Measurements from ENCODE around the gene SLC4A1.

The SLC4A1 gene

DNA sequence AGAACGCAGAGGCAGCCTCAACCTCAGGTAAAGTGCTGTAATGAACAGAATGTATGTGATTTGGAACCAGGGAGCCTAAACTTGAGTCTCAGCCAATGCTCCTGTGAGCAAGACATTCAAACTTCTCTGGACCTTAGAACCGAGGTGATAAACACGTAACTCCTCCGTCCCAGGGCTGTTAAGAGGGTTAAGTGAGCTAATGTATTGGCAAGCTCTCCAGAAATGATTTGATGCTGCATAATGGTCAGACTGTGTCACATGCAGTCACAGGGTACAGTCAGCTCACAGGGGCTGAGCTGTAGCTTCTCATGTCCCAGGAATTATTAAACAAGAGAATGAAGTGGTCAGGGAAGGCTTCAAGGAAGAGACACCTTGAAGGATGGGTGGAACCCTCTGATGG lies 10.0 kb upstream of the SLC4A1 start:
- H3K4me3 Mint-ChIP-seq: no peak overlapping the region
- H3K9me3 Mint-ChIP-seq: no peaks in the 10 kb centered on the region
- DNase-seq (ENCODE audit: low spot score in 2 of 2) (no peak), ATAC-seq (ENCODE audit: low read depth) (no peak)
- no peak overlapping the region for H3K27ac Mint-ChIP-seq
- peaks cover 6% of the 10 kb centered on the region for H3K27me3 Mint-ChIP-seq
- H3K4me1 Mint-ChIP-seq: peaks cover 11% of the 10 kb centered on the region
- no peaks in the 10 kb centered on the region for H3K36me3 Mint-ChIP-seq

DNA sequence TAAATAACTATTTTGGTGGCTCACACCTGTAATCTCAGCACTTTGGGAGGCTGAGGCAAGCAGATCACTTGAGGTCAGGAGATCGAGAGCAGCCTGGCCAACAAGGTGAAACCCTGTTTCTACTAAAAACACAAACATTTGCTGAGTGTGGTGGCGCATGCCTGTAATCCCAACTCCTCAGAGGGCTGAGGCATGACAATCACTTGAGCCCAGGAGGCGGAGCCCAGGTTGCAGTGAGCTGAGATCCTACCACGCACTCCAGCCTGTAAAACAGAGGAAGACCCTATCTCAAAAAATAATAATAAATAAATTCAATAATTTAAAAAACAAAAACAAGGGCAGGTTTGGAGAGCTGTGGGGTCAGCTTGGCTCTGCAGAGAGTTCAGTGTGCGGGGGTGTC lies 5.7 kb upstream of the SLC4A1 start:
- peaks cover 3% of the 10 kb centered on the region for H3K4me1 Mint-ChIP-seq
- ATAC-seq (ENCODE audit: low read depth) (no peak), DNase-seq (ENCODE audit: low spot score in 2 of 2) (no peak)
- H3K9me3 Mint-ChIP-seq: no peaks in the 10 kb centered on the region
- H3K27me3 Mint-ChIP-seq: peaks cover 14% of the 10 kb centered on the region
- H3K4me3 Mint-ChIP-seq: no peak overlapping the region
- H3K36me3 Mint-ChIP-seq: no peaks in the 10 kb centered on the region
- no peak overlapping the region for H3K27ac Mint-ChIP-seq

DNA sequence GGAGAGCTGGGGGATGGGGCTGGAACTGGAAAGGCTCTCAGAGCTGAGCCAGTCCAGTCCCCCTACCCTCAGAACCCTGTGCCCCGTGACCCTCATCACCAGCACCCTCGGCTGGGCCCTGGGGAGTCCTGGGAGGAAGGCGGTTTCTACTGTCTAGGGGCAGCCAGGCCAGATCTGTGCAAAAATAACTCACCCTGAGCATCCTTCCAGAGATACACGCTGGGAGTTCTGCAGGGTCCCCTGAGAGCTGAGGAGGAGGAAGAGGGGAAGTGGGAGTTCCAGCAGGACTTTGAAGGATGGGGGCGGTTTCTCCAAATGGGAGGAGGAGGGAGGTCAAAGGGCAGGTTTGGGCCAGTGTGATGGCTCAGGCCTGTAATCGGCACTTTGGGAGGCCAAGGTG lies 5.0 kb upstream of the SLC4A1 start:
- Mint-ChIP-seq H3K36me3 (no peaks in the 10 kb centered on the region), H3K27me3 (peaks cover 14% of the 10 kb centered on the region), H3K4me1 (peaks cover 3% of the 10 kb centered on the region), H3K9me3 (no peaks in the 10 kb centered on the region), H3K27ac (no peak overlapping the region), H3K4me3 (no peak overlapping the region)
- ATAC-seq (ENCODE audit: low read depth) (no peak), DNase-seq (ENCODE audit: low spot score in 2 of 2) (no peak)

DNA sequence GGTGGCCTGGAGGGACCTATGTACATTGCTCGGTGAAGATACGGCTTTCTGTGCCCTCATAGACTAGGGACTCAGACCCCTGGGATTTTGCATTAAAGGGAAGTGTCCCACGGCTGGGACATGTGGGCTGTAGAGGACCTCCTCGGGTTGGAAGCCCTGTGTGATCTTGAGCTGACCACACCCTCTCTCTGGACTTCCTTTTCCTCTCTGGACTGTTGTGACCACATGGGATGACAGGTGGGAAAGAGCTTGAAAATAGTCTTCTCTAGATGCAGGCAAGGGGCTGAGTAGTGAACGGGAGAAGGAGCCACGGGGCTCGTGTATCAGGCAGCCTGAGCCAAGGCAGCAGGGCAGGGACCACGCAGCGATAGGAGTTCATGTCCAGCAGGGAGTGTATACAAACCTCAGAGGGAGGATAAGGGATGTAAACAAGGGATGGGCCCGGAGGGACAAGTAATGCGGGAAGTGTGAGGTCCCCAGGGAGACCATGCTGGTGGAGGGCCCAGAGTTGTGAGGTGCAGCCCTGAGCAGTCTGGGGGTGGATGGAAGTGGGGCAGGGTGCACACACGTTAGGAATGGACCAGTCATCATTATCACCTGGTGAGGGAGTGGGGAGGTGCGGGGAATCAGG lies 4.5 kb upstream of the SLC4A1 start:
- peaks cover 14% of the 10 kb centered on the region for H3K27me3 Mint-ChIP-seq
- no peak for ATAC-seq (ENCODE audit: low read depth)
- no peak overlapping the region for H3K4me3 Mint-ChIP-seq

DNA sequence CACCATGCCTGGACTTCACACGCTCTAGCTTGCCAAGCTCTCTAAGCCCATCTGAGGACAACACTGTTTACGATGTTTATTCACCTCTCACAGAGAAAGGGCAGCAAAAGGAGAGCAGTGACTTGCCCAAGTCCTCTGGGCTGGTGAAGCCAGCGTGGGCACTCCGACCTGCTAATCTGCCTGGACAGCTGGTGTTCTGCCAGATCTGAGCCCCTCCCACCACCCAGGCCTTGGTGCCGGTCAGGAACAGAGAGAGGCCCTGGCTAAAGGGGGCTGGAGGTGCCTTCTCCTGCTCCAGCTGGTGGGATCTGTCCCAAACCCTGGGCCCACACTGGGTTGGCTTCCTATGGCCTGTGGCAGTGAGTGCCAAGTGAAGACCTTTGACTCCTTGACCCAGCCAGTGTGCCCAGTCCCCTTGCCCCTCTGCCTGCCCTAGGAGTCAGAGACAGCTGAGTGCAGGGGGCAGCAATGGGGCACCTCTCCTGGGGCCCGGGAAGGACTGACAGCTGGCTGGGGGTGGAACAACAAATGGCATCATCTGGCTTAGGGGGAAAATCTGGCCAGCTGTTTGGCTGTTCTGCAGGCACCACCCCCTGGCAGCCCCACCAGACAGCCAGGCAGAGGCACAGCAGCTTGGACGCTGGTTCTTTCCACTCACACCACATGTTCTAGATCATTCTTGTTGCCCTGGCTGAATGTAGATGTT lies 1.8 kb upstream of the SLC4A1 start:
- Mint-ChIP-seq H3K27me3 (peaks cover 10% of the 10 kb centered on the region), H3K4me1 (peaks cover 3% of the 10 kb centered on the region), H3K9me3 (no peaks in the 10 kb centered on the region), H3K4me3 (no peak overlapping the region), H3K36me3 (no peaks in the 10 kb centered on the region), H3K27ac (no peak overlapping the region)
- ATAC-seq (ENCODE audit: low read depth) (no peak), DNase-seq (ENCODE audit: low spot score in 2 of 2) (no peak)

More for the DNA sequence above, 4.5 kb upstream of the SLC4A1 start:
- Mint-ChIP-seq H3K27ac (no peak overlapping the region), H3K36me3 (no peaks in the 10 kb centered on the region), H3K4me1 (peaks cover 3% of the 10 kb centered on the region), H3K9me3 (no peaks in the 10 kb centered on the region)
- no peak for DNase-seq (ENCODE audit: low spot score in 2 of 2)

DNA sequence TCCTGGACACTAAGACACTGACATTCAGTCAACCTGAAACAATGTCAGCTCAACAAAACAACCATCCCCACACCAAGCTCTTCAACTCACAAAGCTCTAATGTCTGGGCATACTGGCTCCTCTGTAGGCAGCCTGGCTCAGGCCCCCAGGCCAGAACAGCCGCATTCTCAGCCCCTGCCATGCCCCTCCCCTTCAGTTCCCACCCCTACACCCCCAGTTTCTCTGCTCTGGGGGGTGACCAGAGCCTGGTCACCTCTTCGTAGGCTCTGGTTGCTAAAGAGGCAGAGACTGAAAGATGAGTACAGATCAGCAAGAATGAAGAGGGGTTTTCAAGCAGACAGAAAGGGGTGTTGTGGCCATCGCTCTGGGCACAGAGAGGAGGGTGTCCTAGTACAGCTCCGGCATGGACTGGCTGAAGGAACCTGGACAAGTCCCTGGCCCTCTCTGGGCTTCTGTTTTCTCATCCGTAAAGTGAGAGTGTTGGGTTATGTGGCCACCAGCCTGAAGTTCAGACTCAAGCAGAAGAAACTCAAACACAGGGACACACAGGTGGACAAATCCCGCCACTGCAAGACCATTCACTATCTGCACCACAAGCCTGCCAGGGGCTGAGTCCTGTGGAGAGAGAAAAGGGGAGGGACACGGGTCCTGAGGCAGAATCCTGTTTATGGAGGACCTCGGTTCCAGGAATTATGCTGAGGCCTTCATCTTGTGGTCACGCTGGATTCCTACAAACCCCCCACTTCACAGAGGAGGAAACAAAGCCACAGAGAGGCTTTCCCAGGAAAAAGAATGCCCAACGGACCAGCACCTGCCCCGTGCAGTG lies 987 bp upstream of the SLC4A1 start:
- H3K9me3 Mint-ChIP-seq: no peaks in the 10 kb centered on the region

DNA sequence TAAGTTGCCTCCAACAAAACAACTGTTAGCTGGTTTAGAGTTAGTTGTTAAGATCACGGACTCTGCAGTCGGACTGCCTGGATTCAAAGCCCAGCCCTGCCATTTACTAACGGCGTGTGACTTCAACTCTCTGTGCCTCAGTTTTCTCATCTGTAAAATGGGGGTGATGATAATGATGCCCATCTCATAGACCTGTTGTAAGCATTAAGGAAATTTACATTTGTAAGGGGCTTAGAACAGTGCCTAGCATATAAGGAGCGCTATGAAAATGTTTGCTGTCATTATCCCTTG lies 825 bp downstream of the SLC4A1 start:
- no peak overlapping the region for H3K4me3 Mint-ChIP-seq
- no peak for DNase-seq (ENCODE audit: low spot score in 2 of 2)
- no peaks in the 10 kb centered on the region for H3K4me1 Mint-ChIP-seq
- no peaks in the 10 kb centered on the region for H3K9me3 Mint-ChIP-seq
- no peak for ATAC-seq (ENCODE audit: low read depth)
- no peaks in the 10 kb centered on the region for H3K36me3 Mint-ChIP-seq
- H3K27me3 Mint-ChIP-seq: peaks cover 9% of the 10 kb centered on the region
- H3K27ac Mint-ChIP-seq: no peak overlapping the region

More for the DNA sequence above, 987 bp upstream of the SLC4A1 start:
- Mint-ChIP-seq H3K4me3 (no peak overlapping the region), H3K27ac (no peak overlapping the region), H3K27me3 (peaks cover 10% of the 10 kb centered on the region), H3K4me1 (peaks cover 3% of the 10 kb centered on the region), H3K36me3 (no peaks in the 10 kb centered on the region)
- no peak for DNase-seq (ENCODE audit: low spot score in 2 of 2)
- ATAC-seq (ENCODE audit: low read depth): no peak

DNA sequence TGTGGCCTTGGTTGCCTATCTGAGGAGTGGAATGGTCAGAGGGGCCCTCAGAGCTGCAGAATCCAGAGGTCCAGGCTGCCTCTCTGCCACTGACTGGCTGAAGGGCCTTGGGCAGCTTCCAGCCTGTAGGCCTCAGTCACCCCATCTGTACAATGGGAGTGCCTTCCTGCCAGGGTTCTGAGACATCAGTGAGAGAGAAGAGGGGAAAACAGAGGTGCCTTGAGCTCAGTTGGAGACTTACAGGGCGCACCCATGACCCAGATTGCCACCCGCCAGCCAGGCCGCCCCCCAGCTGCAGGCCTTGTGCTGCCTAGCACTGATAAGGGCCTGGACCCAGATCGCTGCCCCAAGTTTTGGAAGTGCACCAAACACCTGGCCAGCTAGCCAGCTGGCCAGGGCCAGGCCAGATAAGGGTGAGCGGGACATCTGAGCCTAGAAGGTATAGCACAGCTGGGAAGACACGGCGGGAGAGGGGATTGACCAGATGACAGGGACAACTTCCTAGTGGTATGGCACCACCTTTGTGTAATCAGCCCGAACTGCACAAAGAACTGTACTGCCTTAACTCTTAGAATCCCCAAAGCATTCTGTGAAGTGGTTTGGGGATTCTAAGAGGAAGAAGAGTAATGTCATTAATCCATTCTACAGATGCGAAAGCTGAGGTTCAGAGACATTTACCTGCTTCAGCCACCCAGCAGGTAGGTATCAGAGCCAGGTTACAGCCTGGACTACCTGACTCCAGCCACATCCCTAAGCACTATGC lies 1.4 kb downstream of the SLC4A1 start:
- no peak overlapping the region for H3K4me3 Mint-ChIP-seq
- DNase-seq (ENCODE audit: low spot score in 2 of 2): no peak
- H3K4me1 Mint-ChIP-seq: no peaks in the 10 kb centered on the region
- no peaks in the 10 kb centered on the region for H3K36me3 Mint-ChIP-seq
- peaks cover 6% of the 10 kb centered on the region for H3K27me3 Mint-ChIP-seq
- ATAC-seq (ENCODE audit: low read depth): no peak
- H3K9me3 Mint-ChIP-seq: no peaks in the 10 kb centered on the region
- H3K27ac Mint-ChIP-seq: no peak overlapping the region

DNA sequence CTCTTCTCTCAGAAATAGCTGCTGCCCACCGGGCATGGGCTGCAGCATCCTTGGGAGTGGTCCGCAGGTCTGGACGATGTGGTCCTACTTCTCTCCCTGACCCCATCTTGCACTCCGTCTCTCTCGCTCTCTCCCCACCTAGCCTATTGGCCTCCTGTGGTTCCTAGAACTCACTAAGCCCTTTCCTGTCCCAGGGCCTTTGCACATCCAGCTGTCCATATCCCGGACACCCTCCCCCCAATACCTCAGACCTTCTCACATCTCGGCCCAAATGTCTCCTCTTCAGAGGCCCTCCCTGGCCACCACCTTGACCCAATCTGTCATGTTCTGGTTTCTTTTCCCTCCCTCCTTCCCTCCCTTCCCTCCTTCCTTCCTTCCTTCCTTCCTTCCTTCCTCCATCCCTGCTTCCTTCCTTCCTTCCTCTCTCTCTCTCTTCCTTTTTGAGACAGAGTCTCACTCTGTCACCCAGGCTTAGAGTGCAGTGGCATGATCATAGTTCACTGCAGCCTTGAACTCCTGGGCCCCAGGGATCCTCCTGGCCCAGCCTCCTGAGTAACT lies 4.5 kb downstream of the SLC4A1 start:
- H3K27me3 Mint-ChIP-seq: peaks cover 6% of the 10 kb centered on the region
- no peak for ATAC-seq (ENCODE audit: low read depth)

DNA sequence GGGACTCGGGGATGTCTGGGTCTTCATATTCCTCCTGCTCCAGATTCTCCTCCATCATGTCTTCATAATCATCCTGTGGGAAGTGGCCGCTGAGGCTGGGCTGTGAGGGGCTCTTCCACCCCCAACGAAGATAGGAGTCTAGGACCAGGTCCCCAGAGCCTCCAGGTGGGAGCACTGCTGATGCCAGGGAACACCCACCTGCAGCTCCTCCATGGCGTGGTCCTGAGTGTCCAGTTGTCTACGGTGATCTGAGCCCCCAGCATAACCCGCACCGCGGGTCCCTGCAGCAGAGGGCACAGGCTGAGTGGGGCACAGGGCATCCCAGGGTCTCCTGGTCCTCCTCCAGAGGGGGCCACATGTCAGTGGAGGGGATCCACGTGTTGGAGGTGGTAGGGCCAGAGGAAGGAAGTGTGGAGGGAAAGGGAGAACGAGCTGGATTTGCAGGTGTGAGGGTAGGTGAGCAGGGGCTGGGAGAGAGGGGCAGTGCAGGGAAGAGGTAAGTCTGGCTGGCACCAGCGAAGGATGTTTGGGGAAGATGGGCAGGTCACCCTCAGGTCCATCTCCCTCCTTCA lies 5.2 kb downstream of the SLC4A1 start:
- no peak for ATAC-seq (ENCODE audit: low read depth)

More for the DNA sequence above, 4.5 kb downstream of the SLC4A1 start:
- Mint-ChIP-seq H3K4me1 (no peaks in the 10 kb centered on the region), H3K36me3 (no peaks in the 10 kb centered on the region), H3K9me3 (no peaks in the 10 kb centered on the region), H3K4me3 (no peak overlapping the region), H3K27ac (no peak overlapping the region)
- no peak for DNase-seq (ENCODE audit: low spot score in 2 of 2)

DNA sequence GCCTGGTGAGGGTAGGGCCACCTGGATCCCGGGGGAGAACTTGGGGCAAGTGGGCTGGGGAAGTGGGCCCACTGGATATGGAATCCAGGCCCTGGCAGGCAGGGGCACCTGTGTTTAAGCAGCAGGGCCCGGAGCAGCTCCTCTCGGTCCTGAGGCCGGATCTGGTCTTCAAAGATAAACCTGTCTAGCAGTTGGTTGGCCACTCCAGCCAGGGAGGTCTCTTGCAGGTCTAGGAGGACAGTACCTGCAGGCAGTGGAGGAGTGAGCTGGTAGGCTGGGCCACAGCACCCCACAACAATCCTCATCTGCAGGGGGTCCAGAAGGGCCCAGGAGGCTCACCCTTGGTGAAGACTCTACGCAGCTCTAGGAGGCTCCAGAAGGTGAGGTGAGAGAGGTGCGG lies 7.6 kb downstream of the SLC4A1 start:
- H3K9me3 Mint-ChIP-seq: no peaks in the 10 kb centered on the region
- ATAC-seq (ENCODE audit: low read depth) (no peak), DNase-seq (ENCODE audit: low spot score in 2 of 2) (no peak)
- H3K4me3 Mint-ChIP-seq: no peak overlapping the region
- H3K4me1 Mint-ChIP-seq: peaks cover 4% of the 10 kb centered on the region
- H3K36me3 Mint-ChIP-seq: no peaks in the 10 kb centered on the region
- H3K27me3 Mint-ChIP-seq: peaks cover 11% of the 10 kb centered on the region
- no peak overlapping the region for H3K27ac Mint-ChIP-seq

More for the DNA sequence above, 5.2 kb downstream of the SLC4A1 start:
- DNase-seq (ENCODE audit: low spot score in 2 of 2): no peak
- Mint-ChIP-seq H3K9me3 (no peaks in the 10 kb centered on the region), H3K36me3 (no peaks in the 10 kb centered on the region), H3K27me3 (peaks cover 6% of the 10 kb centered on the region), H3K4me3 (no peak overlapping the region), H3K27ac (no peak overlapping the region), H3K4me1 (no peaks in the 10 kb centered on the region)

DNA sequence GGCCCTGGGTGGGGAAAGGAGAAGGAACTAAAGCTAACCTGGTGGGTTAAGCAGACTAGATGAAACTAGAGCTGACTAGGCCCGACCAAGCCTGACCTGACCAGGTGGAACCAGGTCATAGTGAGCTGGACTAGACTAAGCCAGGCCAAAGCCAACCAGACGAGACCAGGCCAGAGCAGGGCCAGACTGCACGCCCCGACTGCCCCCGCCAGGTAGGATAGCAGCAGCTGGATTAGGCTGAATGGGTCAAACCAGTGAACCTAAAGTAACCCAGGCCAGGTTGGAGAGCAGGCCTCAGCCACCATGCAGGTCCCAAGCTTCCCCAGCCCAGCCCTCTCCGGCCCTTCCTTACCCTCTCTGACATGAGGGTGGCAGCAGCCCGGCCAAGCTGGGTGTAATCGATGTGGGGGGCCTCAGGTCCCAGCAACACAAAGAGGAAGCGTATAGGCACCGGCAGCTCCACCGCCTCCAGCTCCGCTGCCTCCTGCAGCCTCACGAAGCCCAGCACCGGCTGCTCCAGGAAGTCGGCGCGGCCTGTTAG lies 9.1 kb downstream of the SLC4A1 start:
- no peaks in the 10 kb centered on the region for H3K9me3 Mint-ChIP-seq
- no peak overlapping the region for H3K4me3 Mint-ChIP-seq
- no peak for DNase-seq (ENCODE audit: low spot score in 2 of 2)
- no peaks in the 10 kb centered on the region for H3K36me3 Mint-ChIP-seq
- H3K27ac Mint-ChIP-seq: no peak overlapping the region
- H3K4me1 Mint-ChIP-seq: peaks cover 4% of the 10 kb centered on the region
- H3K27me3 Mint-ChIP-seq: peaks cover 12% of the 10 kb centered on the region
- ATAC-seq (ENCODE audit: low read depth): no peak
